Measurements from ENCODE around the gene P4HA3. TPM values are rescaled to one million over a fixed set of nuclear protein-coding genes. Genes with fewer than 3 reads are reported as not detected.

Gene P4HA3
- total RNA-seq, 4 donors from 2014 or later, result 0.51 to 1.9 (median 0.64) TPM; not detected in 1

GRCh38 chr11:74325649-74326645 lies 14.5 kb upstream of the P4HA3 start:
- H3K36me3 ChIP-seq, result no peaks in the 10 kb centered on the region
- TF ChIP-seq POLR2A (IDR thresholded peaks at IDR 0.05) (no peak), CTCF (IDR thresholded peaks at IDR 0.05) (no peak)
- no peaks in the 10 kb centered on the region for H3K9me3 ChIP-seq
- no peaks in the 10 kb centered on the region for H3K27me3 ChIP-seq
- intact Hi-C loops (cut with DNase I; ENCODE audit: low total_unique reads), result loop anchor here (5.0 kb wide), 1 partner anchor 74 kb away; no protein-coding TSS in a partner anchor
- no peak overlapping the region for H3K4me3 ChIP-seq
- peak; percentile 69 to 84 for DNase-seq
- peak overlapping the region in 1 of 2 donors; percentile 24 for H3K27ac ChIP-seq
- no peaks in the 10 kb centered on the region for H3K4me1 ChIP-seq

GRCh38 chr11:74322667-74323066 lies 11.2 kb upstream of the P4HA3 start:
- intact Hi-C loops (cut with DNase I; ENCODE audit: low total_unique reads), result no loop called here
- H3K27ac ChIP-seq, result no peak overlapping the region

GRCh38 chr11:74321487-74322188 lies 10.2 kb upstream of the P4HA3 start:
- Histone ChIP-seq H3K27ac (no peak overlapping the region), H3K36me3 (no peaks in the 10 kb centered on the region), H3K27me3 (no peaks in the 10 kb centered on the region), H3K4me3 (no peak overlapping the region), H3K4me1 (no peaks in the 10 kb centered on the region), H3K9me3 (peaks cover 0 to 6% of the 10 kb centered on the region in 2 donors)
- peak in 1 of 2 donors; percentile 27 for DNase-seq
- TF ChIP-seq CTCF (IDR thresholded peaks at IDR 0.05) (peak; percentile 47 to 67 (median 53)), POLR2A (IDR thresholded peaks at IDR 0.05) (no peak)
- intact Hi-C loops (cut with DNase I; ENCODE audit: low total_unique reads), result no loop called here

More at GRCh38 chr11:74322667-74323066, 11.2 kb upstream of the P4HA3 start:
- no peaks in the 10 kb centered on the region for H3K9me3 ChIP-seq
- no peaks in the 10 kb centered on the region for H3K27me3 ChIP-seq
- H3K4me1 ChIP-seq, result no peaks in the 10 kb centered on the region
- no peak overlapping the region for H3K4me3 ChIP-seq
- DNase-seq, result peak in 1 of 2 donors; percentile 44
- H3K36me3 ChIP-seq, result no peaks in the 10 kb centered on the region
- TF ChIP-seq CTCF (IDR thresholded peaks at IDR 0.05) (no peak), POLR2A (IDR thresholded peaks at IDR 0.05) (no peak)

GRCh38 chr11:74320538-74320937 lies 9.1 kb upstream of the P4HA3 start:
- TF ChIP-seq CTCF (IDR thresholded peaks at IDR 0.05), result no peak
- TF ChIP-seq POLR2A (IDR thresholded peaks at IDR 0.05), result no peak
- Histone ChIP-seq H3K9me3 (peaks cover 0 to 11% of the 10 kb centered on the region in 2 donors), H3K27me3 (no peaks in the 10 kb centered on the region), H3K4me1 (no peaks in the 10 kb centered on the region), H3K36me3 (no peaks in the 10 kb centered on the region), H3K4me3 (no peak overlapping the region), H3K27ac (no peak overlapping the region)
- no peak for DNase-seq
- intact Hi-C loops (cut with DNase I; ENCODE audit: low total_unique reads), result no loop called here
